Measurements from ENCODE around the gene LILRB5. TPM values are rescaled to one million over a fixed set of nuclear protein-coding genes. Genes with fewer than 3 reads are reported as not detected.
"Not testable (repeated sequence)": the region's sequence is repeated elsewhere in the genome, so short reads cannot be mapped to it uniquely, and the experiment has no call there.

Gene LILRB5
- total RNA-seq, 2 experiments from 2014 or later, result not detected

DNA sequence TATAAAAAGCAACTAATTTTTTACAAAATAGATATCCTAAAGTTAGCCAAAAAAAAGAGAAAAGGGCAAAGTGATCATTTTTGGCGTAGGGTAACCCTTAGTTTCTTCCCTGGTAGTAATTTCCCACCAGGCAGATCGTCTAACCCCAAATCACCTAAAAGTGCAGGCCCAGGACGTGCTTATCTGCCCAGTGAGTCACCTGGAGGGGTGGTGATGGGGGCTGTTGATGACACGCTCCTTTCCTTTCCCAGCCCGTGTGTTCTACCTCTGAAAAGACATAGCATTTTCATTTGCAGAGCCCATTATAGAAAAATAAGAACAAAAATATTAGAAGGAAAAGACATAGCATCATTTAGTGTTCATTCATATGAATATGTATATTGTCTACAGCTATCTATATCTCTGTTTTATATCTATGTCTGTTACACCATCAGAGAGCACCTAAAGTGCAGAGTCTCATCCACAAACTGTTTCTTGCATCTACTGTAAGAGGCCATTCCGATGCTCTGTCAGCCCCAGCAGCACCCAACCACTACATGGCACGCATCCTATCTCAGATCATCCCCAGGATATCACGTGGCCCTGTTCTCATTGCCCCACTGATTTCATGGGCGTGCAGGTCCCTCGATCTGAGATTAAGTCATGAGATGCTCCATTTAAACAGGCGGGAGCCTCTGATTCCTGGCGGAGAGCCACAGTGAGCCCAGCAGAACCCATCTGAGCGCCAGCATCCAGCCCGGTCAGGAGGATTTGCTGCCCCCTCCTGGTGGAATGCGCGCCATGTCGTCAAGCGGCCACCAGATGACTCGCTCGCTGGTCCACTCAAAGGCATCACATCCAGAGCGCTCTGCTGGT is 25.8 kb downstream of the LILRB5 start:
- no peak overlapping the region for H3K4me3 Mint-ChIP-seq
- DNase-seq, result peak; percentile 90
- no peaks in the 10 kb centered on the region for H3K36me3 Mint-ChIP-seq
- CTCF ChIA-PET, result interaction anchor here (0.7 to 1.8 kb wide), 8 partner anchors 22 to 63 kb away, joined by 3 to 12 read pairs (median 6); partner anchors contain the start of genes MBOAT7 and TMC4
- H3K4me1 Mint-ChIP-seq (ENCODE audit: low read depth), result peaks cover 8% of the 10 kb centered on the region
- H3K27me3 Mint-ChIP-seq, result peaks cover 24% of the 10 kb centered on the region
- intact Hi-C loops (cut with micrococcal nuclease), result loop anchor here (1.0 to 2.0 kb wide), 2 partner anchors 23 to 63 kb away; no protein-coding TSS in a partner anchor
- no peak overlapping the region for H3K27ac Mint-ChIP-seq
- POLR2A ChIA-PET, result no interaction called here
- no peaks in the 10 kb centered on the region for H3K9me3 Mint-ChIP-seq

GRCh38 chr19:54230031-54230430 is 27.0 kb downstream of the LILRB5 start:
- CTCF ChIA-PET, result interaction anchor here (0.7 kb wide), 1 partner anchor 62 kb away, joined by 4 read pairs; no protein-coding TSS in a partner anchor

GRCh38 chr19:54229146-54229545 is 27.9 kb downstream of the LILRB5 start:
- Mint-ChIP-seq H3K9me3 (no peaks in the 10 kb centered on the region), H3K36me3 (no peaks in the 10 kb centered on the region), H3K4me3 (no peak overlapping the region), H3K4me1 (ENCODE audit: low read depth) (peaks cover 8% of the 10 kb centered on the region), H3K27me3 (peaks cover 21% of the 10 kb centered on the region), H3K27ac (no peak overlapping the region)
- ChIA-PET POLR2A (no interaction called here), CTCF (no interaction called here)
- DNase-seq, result no peak
- intact Hi-C loops (cut with micrococcal nuclease), result no loop called here

More at GRCh38 chr19:54230031-54230430, 27.0 kb downstream of the LILRB5 start:
- H3K4me3 Mint-ChIP-seq, result no peak overlapping the region
- POLR2A ChIA-PET, result no interaction called here
- no peak for DNase-seq
- H3K27ac Mint-ChIP-seq, result no peak overlapping the region
- peaks cover 8% of the 10 kb centered on the region for H3K4me1 Mint-ChIP-seq (ENCODE audit: low read depth)
- no peaks in the 10 kb centered on the region for H3K9me3 Mint-ChIP-seq
- peaks cover 24% of the 10 kb centered on the region for H3K27me3 Mint-ChIP-seq
- H3K36me3 Mint-ChIP-seq, result no peaks in the 10 kb centered on the region
- intact Hi-C loops (cut with micrococcal nuclease), result loop anchor here (2.0 kb wide), 1 partner anchor 21 kb away; no protein-coding TSS in a partner anchor

GRCh38 chr19:54224619-54225018 is 32.5 kb downstream of the LILRB5 start:
- H3K27me3 Mint-ChIP-seq; H3K9me3 Mint-ChIP-seq; H3K36me3 Mint-ChIP-seq; H3K4me3 Mint-ChIP-seq; intact Hi-C loops (cut with micrococcal nuclease); DNase-seq; POLR2A ChIA-PET; H3K27ac Mint-ChIP-seq: not testable (repeated sequence)
- CTCF ChIA-PET, result interaction anchor here (0.7 kb wide), 1 partner anchor 1077 kb away, joined by 3 read pairs; no protein-coding TSS in a partner anchor
- peaks cover 16% of the 10 kb centered on the region for H3K4me1 Mint-ChIP-seq (ENCODE audit: low read depth)

- H3K9me3 Mint-ChIP-seq; H3K27ac Mint-ChIP-seq; H3K4me3 Mint-ChIP-seq; H3K27me3 Mint-ChIP-seq; POLR2A ChIA-PET; DNase-seq; intact Hi-C loops (cut with micrococcal nuclease); CTCF ChIA-PET; H3K36me3 Mint-ChIP-seq: not testable (repeated sequence)
- peaks cover 16% of the 10 kb centered on the region for H3K4me1 Mint-ChIP-seq (ENCODE audit: low read depth)
Measured at GRCh38 chr19:54223937-54224281, 33.2 kb downstream of the LILRB5 start.

DNA sequence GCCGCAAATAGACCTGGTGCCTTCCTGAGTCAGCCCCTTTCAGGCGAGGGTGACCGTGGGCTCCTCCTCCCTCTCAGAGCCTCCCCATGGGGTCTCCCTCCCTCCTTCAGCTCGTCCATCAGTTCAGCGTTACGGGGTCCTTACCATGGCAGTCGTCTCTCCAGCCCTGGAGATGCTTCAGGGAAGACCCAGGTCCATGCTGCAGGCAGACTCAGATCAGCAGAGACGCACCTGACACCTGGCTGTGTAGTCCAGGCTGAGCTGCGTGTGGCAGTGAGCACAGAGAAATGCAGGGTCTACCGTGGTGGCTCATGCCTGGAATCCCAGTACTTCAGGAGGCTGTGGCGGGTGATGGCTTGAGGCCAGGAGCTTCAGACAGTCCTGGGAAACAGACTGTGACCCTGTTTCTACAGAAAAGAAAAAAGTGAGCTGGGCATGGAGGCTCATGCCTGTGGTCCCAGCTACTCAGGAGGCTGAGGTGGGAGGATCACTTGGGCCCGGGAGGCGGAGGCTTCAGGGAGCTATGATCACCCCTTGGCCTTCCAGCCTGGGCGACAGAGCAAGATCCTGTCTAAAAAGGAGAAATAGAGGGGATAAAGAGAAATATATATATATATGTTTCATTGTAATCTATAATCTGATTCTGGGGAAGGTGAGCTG is 33.7 kb downstream of the LILRB5 start:
- CTCF ChIA-PET; intact Hi-C loops (cut with micrococcal nuclease): not testable (repeated sequence)

GRCh38 chr19:54222474-54223276 is 34.4 kb downstream of the LILRB5 start, which contains the start of gene LILRB3:
TSS of gene LILRB3 (minus strand) at chr19:54223007. CDS start at chr19:54222976, 31 bp downstream.
- DNase-seq; intact Hi-C loops (cut with micrococcal nuclease); POLR2A ChIA-PET; CTCF ChIA-PET; H3K36me3 Mint-ChIP-seq; H3K27me3 Mint-ChIP-seq; H3K9me3 Mint-ChIP-seq: not testable (repeated sequence)
- peak within 1 kb of the TSS; percentile 23 for H3K4me3 Mint-ChIP-seq
- H3K4me1 Mint-ChIP-seq (ENCODE audit: low read depth), result peaks cover 16% of the 10 kb centered on the region
- peak within 1 kb of the TSS; percentile 64 for H3K27ac Mint-ChIP-seq

More for the DNA sequence above, 33.7 kb downstream of the LILRB5 start:
- H3K9me3 Mint-ChIP-seq, H3K27me3 Mint-ChIP-seq, H3K4me3 Mint-ChIP-seq, DNase-seq, H3K36me3 Mint-ChIP-seq, POLR2A ChIA-PET: not testable (repeated sequence)
- Mint-ChIP-seq H3K4me1 (ENCODE audit: low read depth) (peaks cover 16% of the 10 kb centered on the region), H3K27ac (peak overlapping the region; percentile 64)

GRCh38 chr19:54221947-54222346 is 35.1 kb downstream of the LILRB5 start:
- CTCF ChIA-PET; POLR2A ChIA-PET; intact Hi-C loops (cut with micrococcal nuclease); H3K27me3 Mint-ChIP-seq; DNase-seq; H3K4me3 Mint-ChIP-seq; H3K9me3 Mint-ChIP-seq; H3K36me3 Mint-ChIP-seq: not testable (repeated sequence)
- H3K27ac Mint-ChIP-seq, result peak overlapping the region; percentile 66
- peaks cover 16% of the 10 kb centered on the region for H3K4me1 Mint-ChIP-seq (ENCODE audit: low read depth)

DNA sequence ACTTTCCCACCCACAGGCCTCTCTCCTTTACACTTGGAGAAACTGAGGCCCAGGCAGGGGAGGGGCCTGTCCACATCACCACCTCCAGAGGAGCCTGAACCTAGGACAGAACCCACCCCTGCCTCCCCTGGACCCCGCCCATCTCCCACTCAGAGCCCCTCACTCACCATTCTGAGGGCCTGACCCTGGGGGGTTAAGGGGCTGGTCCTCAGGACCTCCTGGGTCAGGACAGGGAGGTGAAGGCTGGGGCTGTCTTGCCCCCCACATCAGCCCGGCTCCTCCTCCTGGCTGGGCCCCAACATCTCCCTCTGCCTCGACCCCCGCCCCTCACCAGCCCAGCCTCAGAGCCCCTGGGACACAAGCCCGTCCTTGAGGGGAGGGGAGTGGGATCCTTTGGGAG is 37.4 kb downstream of the LILRB5 start:
- intact Hi-C loops (cut with micrococcal nuclease); H3K4me3 Mint-ChIP-seq; POLR2A ChIA-PET; H3K27me3 Mint-ChIP-seq; H3K27ac Mint-ChIP-seq; DNase-seq; H3K9me3 Mint-ChIP-seq; CTCF ChIA-PET: not testable (repeated sequence)
- H3K36me3 Mint-ChIP-seq, result peaks cover 15% of the 10 kb centered on the region
- peaks cover 16% of the 10 kb centered on the region for H3K4me1 Mint-ChIP-seq (ENCODE audit: low read depth)

DNA sequence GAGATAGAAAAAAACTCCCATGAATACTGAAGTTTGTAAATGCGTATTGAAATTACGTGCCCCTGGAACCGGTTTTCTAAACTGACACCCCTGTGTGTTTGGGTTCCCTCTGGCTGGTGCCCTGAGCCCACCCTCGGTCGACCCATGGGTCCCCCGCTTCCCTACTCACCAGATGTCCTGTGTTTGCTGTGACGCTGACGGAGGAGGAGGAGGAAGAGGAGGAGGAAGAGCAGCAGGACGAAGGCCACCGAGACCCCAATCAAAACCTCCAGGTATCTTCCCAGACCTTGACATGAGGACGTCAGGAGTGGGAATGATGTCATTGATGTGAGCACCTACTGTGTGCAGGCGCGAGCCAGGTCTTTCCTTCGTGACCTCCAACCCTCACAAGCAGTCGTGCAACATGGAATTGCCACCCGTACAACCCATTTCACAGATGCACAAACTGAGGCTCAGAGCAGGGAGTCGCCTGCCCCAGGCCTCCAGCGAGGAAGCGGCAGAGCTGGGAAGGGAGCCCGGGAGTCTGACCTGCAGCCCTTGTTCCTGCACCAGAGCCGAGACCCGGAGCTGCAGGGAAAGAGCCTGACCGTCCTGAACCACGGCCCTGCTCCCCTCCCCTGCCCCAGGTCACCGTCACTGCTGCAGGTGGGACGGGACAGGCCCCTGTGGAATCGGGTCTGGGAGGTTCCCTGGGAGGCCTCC is 38.0 kb downstream of the LILRB5 start:
- H3K4me1 Mint-ChIP-seq (ENCODE audit: low read depth), result peaks cover 16% of the 10 kb centered on the region
- H3K4me3 Mint-ChIP-seq, result no peak overlapping the region
- CTCF ChIA-PET, result no interaction called here
- H3K27me3 Mint-ChIP-seq, result peaks cover 6% of the 10 kb centered on the region
- H3K9me3 Mint-ChIP-seq, result no peaks in the 10 kb centered on the region
- intact Hi-C loops (cut with micrococcal nuclease), result no loop called here
- POLR2A ChIA-PET, result no interaction called here
- no peak for DNase-seq
- H3K36me3 Mint-ChIP-seq, result peaks cover 17% of the 10 kb centered on the region
- no peak overlapping the region for H3K27ac Mint-ChIP-seq

- peaks cover 1% of the 10 kb centered on the region for H3K27me3 Mint-ChIP-seq
- H3K4me3 Mint-ChIP-seq, result no peak overlapping the region
- peaks cover 13% of the 10 kb centered on the region for H3K4me1 Mint-ChIP-seq (ENCODE audit: low read depth)
- ChIA-PET CTCF (no interaction called here), POLR2A (no interaction called here)
- DNase-seq, result no peak
- H3K9me3 Mint-ChIP-seq, result no peaks in the 10 kb centered on the region
- intact Hi-C loops (cut with micrococcal nuclease), result no loop called here
- no peak overlapping the region for H3K27ac Mint-ChIP-seq
- peaks cover 18% of the 10 kb centered on the region for H3K36me3 Mint-ChIP-seq
Measured at GRCh38 chr19:54218259-54218658, 38.8 kb downstream of the LILRB5 start.

Measured in activated CD4-positive, alpha-beta memory T cell treated with anti-CD3 and anti-CD28 coated beads for 36 hours (primary cell).